Liver (tissue), 9 donors: ENCODE measurements around the gene EPB41L2. TPM values are rescaled to one million over a fixed set of nuclear protein-coding genes. Genes with fewer than 3 reads are reported as not detected.

Source experiments
- DNase-seq: peaks from one replicate; pipeline ENCODE4 v3.0.0-alpha.2; 2017; ENCODE audit warnings: low spot score
- H3K27ac ChIP-seq, 2 donors: one replicate each; pipeline ENCODE4 v1.7.0; 2013; ENCODE audit warnings: inconsistent platforms in 2 of 2, low read length in 2 of 2, control low read depth in 1 of 2, low read depth in 1 of 2, mild to moderate bottlenecking in 1 of 2
- H3K27me3 ChIP-seq, 4 donors: one replicate each; pipeline versions ENCODE4 v1.6.1 to v1.7.0; 2013; ENCODE audit warnings: low read length in 3 of 4, inconsistent platforms in 1 of 4, mild to moderate bottlenecking in 1 of 4, moderate library complexity in 1 of 4; ENCODE audit not compliant: control insufficient read depth in 4 of 4, insufficient read depth in 4 of 4
- H3K36me3 ChIP-seq, 4 donors: one replicate each; pipeline versions ENCODE4 v1.6.1 to v1.7.0; 2013; ENCODE audit warnings: low read length in 3 of 4, mild to moderate bottlenecking in 3 of 4, low read depth in 1 of 4, moderate library complexity in 1 of 4; ENCODE audit not compliant: control insufficient read depth in 4 of 4, insufficient read depth in 3 of 4
- H3K4me1 ChIP-seq, 4 donors: one replicate each; pipeline versions ENCODE4 v1.6.1 to v1.7.0; 2013; ENCODE audit warnings: low read length in 3 of 4, mild to moderate bottlenecking in 3 of 4, moderate library complexity in 1 of 4; ENCODE audit not compliant: control insufficient read depth in 4 of 4, insufficient read depth in 4 of 4
- H3K4me3 ChIP-seq, 3 donors: one replicate each; pipeline versions ENCODE4 v1.6.1 to v1.7.0; 2013; ENCODE audit warnings: low read length in 3 of 3, control low read depth in 1 of 3, low read depth in 1 of 3, mild to moderate bottlenecking in 1 of 3
- H3K9ac ChIP-seq, 2 donors: one replicate each; pipeline ENCODE4 v1.7.0; 2013; ENCODE audit warnings: low read length in 2 of 2, mild to moderate bottlenecking in 2 of 2, moderate library complexity in 2 of 2, control low read depth in 1 of 2, low read depth in 1 of 2
- H3K9me3 ChIP-seq, 4 donors: one replicate each; pipeline versions ENCODE4 v1.6.1 to v1.7.0; 2013; ENCODE audit warnings: low read length in 3 of 4; ENCODE audit not compliant: control insufficient read depth in 4 of 4
- EGR1 ChIP-seq, 2 donors: IDR thresholded peaks; 2 replicates each; pipeline ENCODE4 v1.6.1; 2016 to 2018; ENCODE audit warnings: antibody characterized with exemption in 2 of 2, low read depth in 2 of 2
- FOXA1 ChIP-seq: IDR thresholded peaks from 2 replicates; pipeline ENCODE4 v1.6.1; 2016; ENCODE audit warnings: antibody characterized with exemption
- FOXA2 ChIP-seq: IDR thresholded peaks from 2 replicates; pipeline ENCODE4 v1.6.1; 2016; ENCODE audit warnings: antibody characterized with exemption
- JUND ChIP-seq, 2 donors: IDR thresholded peaks; 2 replicates each; pipeline ENCODE4 v1.6.1; 2016; ENCODE audit warnings: antibody characterized with exemption in 2 of 2
- RAD21 ChIP-seq, 2 donors: IDR thresholded peaks; 2 replicates each; pipeline ENCODE4 v1.6.1; 2016; ENCODE audit warnings: antibody characterized with exemption in 2 of 2, mild to moderate bottlenecking in 2 of 2
- SP1 ChIP-seq: IDR thresholded peaks from 2 replicates; pipeline ENCODE4 v1.6.1; 2018; ENCODE audit warnings: antibody characterized with exemption, mild to moderate bottlenecking
- TAF1 ChIP-seq: conservative IDR thresholded peaks from 2 replicates; pipeline ENCODE4 v1.6.1; 2016; ENCODE audit warnings: antibody characterized with exemption, mild to moderate bottlenecking
- YY1 ChIP-seq: IDR thresholded peaks from 2 replicates; pipeline ENCODE4 v1.6.1; 2016; ENCODE audit warnings: antibody characterized with exemption, mild to moderate bottlenecking
- WGBS: extraction: QIAGEN DNeasy Blood & Tissue Kit; methylation state at CpG from one replicate; pipeline ENCODE4 v1.1.7; 2013; 5-methylcytosine and 5-hydroxymethylcytosine counted together
- polyA plus RNA-seq, 2 donors: library from polyadenylated mRNA; stranded (reverse) in 1 of 2; unstranded in 1 of 2; fragments of 200-250 nt in 1 of 2; fragments of >200 nt in 1 of 2; fragmentation: Nextera tagmentation in 1 of 2; extraction: Ambion mirVana in 1 of 2; gene quantifications; one replicate each; pipeline versions ENCODE4 v1.2.1 to v1.2.3, GENCODE V29; 2013 to 2015
- total RNA-seq, 2 donors: library from RNA; depleted of rRNA; stranded (reverse); fragments of >200 nt; gene quantifications; one replicate each; pipeline ENCODE4 v1.2.3, GENCODE V29; 2014
- TF ChIP-seq, protein P1 (sequence below): IDR thresholded peaks from 2 replicates; pipeline ENCODE4 v1.6.1; 2016; ENCODE audit warnings: antibody characterized with exemption
- TF ChIP-seq, protein P2 (sequence below): IDR thresholded peaks from 2 replicates; pipeline ENCODE4 v1.6.1; 2016; ENCODE audit warnings: antibody characterized with exemption, mild to moderate bottlenecking
- TF ChIP-seq, protein P3 (sequence below): fragments of 150-350 bp; IDR thresholded peaks from 2 replicates; pipeline ENCODE4 v1.5.1; 2017; ENCODE audit warnings: improper control_type of control experiment, low read depth, low read length; ENCODE audit not compliant: missing input control
- donor health status: healthy.
- donor health status: healthy.
- donor health status: healthy.
- donor health status: healthy.
- donor health status: healthy.

The EPB41L2 gene
- total and polyA plus RNA-seq, 4 donors = 10.0 to 43.3 (median 18.7) TPM

DNA sequence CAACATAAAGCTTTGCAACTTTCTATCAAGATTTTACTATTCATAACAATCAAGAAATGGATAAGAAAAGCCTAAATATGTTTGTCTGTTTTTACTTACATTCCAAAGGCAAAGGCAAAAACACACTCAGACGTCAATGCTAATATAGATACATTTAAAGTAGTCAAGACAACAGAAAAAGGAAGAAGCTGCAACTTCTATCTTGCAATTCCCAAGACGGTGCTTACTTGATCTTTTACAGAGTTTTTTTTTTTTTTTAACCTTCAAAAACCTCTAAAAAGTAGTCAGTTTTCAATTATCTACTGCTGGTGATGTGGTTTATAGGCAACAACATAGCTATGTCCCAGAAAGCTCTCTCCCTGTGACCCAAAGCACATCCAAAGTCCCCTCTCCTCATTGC lies 58.1 kb downstream of the EPB41L2 start:
- WGBS = 69% methylated on average over 2 of the region's 2 CpGs
- H3K4me1 ChIP-seq = no peaks in the 10 kb centered on the region
- no peak overlapping the region for H3K27ac ChIP-seq
- no peaks in the 10 kb centered on the region for H3K36me3 ChIP-seq
- no peak overlapping the region for H3K4me3 ChIP-seq
- H3K27me3 ChIP-seq = no peaks in the 10 kb centered on the region
- TF ChIP-seq, protein P1, sequence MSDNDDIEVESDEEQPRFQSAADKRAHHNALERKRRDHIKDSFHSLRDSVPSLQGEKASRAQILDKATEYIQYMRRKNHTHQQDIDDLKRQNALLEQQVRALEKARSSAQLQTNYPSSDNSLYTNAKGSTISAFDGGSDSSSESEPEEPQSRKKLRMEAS = no peak
- TF ChIP-seq EGR1 (IDR thresholded peaks at IDR 0.05; ENCODE audit: low read depth in 2 of 2) (no peak), RAD21 (IDR thresholded peaks at IDR 0.05) (no peak), FOXA2 (no peak), SP1 (no peak)
- TF ChIP-seq, protein P2, sequence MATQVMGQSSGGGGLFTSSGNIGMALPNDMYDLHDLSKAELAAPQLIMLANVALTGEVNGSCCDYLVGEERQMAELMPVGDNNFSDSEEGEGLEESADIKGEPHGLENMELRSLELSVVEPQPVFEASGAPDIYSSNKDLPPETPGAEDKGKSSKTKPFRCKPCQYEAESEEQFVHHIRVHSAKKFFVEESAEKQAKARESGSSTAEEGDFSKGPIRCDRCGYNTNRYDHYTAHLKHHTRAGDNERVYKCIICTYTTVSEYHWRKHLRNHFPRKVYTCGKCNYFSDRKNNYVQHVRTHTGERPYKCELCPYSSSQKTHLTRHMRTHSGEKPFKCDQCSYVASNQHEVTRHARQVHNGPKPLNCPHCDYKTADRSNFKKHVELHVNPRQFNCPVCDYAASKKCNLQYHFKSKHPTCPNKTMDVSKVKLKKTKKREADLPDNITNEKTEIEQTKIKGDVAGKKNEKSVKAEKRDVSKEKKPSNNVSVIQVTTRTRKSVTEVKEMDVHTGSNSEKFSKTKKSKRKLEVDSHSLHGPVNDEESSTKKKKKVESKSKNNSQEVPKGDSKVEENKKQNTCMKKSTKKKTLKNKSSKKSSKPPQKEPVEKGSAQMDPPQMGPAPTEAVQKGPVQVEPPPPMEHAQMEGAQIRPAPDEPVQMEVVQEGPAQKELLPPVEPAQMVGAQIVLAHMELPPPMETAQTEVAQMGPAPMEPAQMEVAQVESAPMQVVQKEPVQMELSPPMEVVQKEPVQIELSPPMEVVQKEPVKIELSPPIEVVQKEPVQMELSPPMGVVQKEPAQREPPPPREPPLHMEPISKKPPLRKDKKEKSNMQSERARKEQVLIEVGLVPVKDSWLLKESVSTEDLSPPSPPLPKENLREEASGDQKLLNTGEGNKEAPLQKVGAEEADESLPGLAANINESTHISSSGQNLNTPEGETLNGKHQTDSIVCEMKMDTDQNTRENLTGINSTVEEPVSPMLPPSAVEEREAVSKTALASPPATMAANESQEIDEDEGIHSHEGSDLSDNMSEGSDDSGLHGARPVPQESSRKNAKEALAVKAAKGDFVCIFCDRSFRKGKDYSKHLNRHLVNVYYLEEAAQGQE = no peak
- DNase-seq = no peak
- peaks cover 0 to 5% (median 0%) of the 10 kb centered on the region in 4 donors for H3K9me3 ChIP-seq
- H3K9ac ChIP-seq = no peak overlapping the region

DNA sequence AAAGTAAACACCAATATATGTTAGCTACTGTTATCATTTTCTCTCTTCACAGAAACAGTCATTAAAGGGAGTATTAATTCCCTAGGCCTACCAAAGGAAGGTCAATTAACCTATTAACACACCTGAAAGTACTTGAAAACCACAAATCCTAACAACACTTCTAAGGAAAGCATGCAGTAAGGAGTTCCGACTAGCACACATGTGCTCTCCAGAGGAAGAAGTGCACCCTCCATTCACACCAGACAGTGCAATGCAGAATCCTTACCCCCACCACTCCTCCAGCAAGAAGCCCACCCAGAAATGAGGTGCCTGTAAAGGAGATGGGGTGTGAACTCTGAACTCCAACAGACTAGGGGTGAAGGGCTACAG lies 58.7 kb downstream of the EPB41L2 start:
- 97% methylated on average over 1 of the region's 1 CpG for WGBS
- Histone ChIP-seq H3K4me3 (no peak overlapping the region), H3K9me3 (peaks cover 0 to 5% (median 0%) of the 10 kb centered on the region in 4 donors), H3K27ac (no peak overlapping the region), H3K36me3 (no peaks in the 10 kb centered on the region), H3K27me3 (no peaks in the 10 kb centered on the region), H3K4me1 (no peaks in the 10 kb centered on the region), H3K9ac (no peak overlapping the region)
- TF ChIP-seq EGR1 (IDR thresholded peaks at IDR 0.05; ENCODE audit: low read depth in 2 of 2) (no peak), TAF1 (no peak), YY1 (no peak), JUND (IDR thresholded peaks at IDR 0.05) (no peak), FOXA1 (no peak)
- TF ChIP-seq, protein P2 = no peak
- TF ChIP-seq, protein P3, sequence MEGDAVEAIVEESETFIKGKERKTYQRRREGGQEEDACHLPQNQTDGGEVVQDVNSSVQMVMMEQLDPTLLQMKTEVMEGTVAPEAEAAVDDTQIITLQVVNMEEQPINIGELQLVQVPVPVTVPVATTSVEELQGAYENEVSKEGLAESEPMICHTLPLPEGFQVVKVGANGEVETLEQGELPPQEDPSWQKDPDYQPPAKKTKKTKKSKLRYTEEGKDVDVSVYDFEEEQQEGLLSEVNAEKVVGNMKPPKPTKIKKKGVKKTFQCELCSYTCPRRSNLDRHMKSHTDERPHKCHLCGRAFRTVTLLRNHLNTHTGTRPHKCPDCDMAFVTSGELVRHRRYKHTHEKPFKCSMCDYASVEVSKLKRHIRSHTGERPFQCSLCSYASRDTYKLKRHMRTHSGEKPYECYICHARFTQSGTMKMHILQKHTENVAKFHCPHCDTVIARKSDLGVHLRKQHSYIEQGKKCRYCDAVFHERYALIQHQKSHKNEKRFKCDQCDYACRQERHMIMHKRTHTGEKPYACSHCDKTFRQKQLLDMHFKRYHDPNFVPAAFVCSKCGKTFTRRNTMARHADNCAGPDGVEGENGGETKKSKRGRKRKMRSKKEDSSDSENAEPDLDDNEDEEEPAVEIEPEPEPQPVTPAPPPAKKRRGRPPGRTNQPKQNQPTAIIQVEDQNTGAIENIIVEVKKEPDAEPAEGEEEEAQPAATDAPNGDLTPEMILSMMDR = no peak
- no peak for DNase-seq
